ENCODE measurements around the gene RPH3AL.

RPH3AL gene

DNA sequence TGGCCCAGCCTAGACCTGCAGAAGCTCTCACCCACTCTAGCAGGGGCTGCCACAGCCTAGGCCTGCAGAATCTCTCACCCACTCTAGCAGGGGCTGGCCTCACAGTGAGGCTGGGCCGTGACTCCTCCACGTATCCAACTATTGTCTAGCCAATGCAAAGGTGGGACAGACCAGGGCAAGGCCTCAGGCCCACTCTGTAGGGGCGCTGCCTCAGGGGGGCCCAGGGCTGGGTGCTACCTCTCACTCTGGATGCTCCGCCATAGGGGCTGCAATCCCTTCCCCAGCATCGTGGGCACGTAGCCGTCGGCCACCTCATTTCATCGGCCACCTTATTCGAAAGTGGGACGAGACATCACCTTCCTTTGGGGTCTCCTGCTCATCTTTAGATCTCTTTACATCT, 51.7 kb downstream of the RPH3AL start:
- DNase-seq (ENCODE audit: low spot score) = no peak

DNA sequence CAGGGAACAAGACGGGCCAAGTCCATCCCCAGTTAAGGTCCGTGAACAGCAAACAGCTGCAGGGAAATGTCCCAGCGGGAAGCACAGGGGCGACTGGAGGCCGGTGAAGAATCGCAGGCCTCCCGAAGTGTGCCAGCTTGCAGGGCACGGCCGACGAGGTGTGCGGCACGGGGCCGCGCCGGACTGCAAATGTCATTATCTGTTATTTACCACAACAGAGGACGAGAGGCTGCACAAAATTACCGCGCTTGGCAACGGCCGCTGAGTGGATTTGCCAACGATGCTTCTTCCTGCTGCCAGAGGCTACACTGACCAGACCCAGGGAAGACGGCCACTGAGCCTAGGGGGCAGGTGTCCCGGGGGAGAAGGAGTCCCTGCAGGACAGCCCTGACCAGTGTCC, 53.1 kb downstream of the RPH3AL start:
- DNase-seq (ENCODE audit: low spot score) = no peak

DNA sequence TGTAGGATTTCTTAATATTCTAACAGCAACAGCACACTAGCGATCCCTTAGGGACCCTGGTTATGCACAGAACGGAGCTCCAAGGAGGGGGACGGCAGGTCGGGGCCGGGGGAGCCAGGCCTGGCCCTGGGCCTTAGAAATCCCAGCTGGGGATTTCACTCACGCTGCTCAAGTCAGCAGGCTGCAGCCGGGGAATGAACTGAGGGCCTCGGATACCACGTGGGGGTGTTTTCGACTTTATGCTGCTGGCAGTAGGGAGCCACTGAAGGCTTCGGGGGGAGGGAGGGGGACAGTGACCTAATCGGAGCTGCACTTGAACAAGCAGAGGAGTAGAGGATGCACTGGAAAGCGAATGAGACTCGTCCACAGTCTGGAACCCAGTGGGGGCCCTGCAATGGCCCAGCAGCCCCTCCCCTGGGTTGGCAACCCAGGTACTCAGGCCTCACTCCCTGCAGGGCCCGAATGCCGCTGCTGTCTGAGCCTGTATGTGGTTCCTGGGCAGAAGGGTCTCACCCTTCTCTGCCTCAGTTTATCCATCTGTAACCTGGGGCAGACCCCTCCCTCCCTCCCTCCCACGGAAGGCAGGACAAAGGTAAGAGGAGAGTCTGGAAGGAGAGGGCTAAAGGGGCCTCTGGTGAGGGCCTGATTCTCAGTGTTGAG, 53.7 kb downstream of the RPH3AL start:
- no peak for DNase-seq (ENCODE audit: low spot score)

DNA sequence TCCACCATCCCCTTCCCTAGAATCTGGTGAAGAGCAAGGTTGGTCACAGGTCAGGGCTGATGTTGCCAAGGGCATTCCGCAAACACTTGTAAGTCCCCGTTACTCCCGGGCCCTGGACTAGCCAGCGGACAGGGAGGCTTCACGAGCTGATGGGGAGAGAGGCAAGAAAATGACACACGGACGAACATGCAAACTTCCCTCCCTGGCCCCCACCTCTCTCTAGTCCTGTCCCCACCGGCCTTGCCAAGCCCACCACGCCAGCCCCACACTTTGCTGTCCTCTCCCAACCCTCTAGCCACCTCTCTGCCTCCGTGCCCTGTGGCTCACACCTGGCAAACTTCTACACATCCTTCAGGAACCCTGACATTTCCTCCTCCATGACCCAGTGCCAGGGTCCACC, 54.8 kb downstream of the RPH3AL start:
- no peak for DNase-seq (ENCODE audit: low spot score)

- DNase-seq (ENCODE audit: low spot score) = no peak
Observed at GRCh38 chr17:296906-297690, 55.5 kb downstream of the RPH3AL start.

DNA sequence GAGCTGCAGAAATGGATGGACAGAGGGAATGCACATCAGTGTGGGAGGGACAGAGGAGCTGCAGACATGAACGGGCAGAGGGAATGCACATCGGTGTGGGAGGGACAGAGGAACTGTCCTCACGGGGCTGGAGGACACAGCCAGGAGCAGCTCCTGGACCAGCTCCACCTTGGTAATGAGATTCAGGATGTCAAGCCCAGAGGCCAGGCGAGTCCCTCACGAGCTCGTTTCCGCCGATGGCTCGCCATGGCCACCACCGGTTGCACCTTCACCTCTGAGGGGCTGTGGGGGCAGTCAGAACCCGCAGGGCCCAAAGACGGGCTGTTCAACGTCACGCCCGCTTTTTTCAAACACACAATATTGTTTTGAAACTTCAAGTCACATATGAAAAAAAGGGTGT, 56.2 kb downstream of the RPH3AL start:
- DNase-seq (ENCODE audit: low spot score) = no peak

GRCh38 chr17:292531-293382, 59.9 kb downstream of the RPH3AL start:
- DNase-seq (ENCODE audit: low spot score) = no peak

DNA sequence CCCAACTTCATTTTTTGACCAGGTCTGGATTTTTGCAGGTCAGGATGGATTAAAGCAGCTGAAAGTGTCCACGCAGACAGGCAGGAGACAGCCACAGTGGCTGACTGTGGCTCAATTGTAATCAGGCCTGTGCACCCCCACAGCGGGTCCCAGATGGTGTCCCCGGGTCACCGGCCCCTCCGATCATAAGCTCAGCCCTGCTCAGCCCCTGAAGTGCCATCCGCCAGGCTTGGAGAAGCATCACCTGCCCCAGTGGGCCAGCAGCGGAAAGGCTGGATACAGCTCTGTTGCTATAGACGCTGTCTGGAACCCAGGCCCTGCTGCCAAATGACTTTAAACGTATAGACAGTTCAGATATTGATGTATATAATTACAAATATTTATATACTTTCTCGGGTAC, 60.6 kb downstream of the RPH3AL start:
- no peak for DNase-seq (ENCODE audit: low spot score)

GRCh38 chr17:291587-291986, 61.0 kb downstream of the RPH3AL start:
- DNase-seq (ENCODE audit: low spot score) = no peak

- DNase-seq (ENCODE audit: low spot score) = no peak
Observed at GRCh38 chr17:290626-291025, 62.0 kb downstream of the RPH3AL start.

- DNase-seq (ENCODE audit: low spot score) = no peak
Observed at GRCh38 chr17:290121-290521, 62.5 kb downstream of the RPH3AL start.

GRCh38 chr17:289409-289808, 63.2 kb downstream of the RPH3AL start:
- no peak for DNase-seq (ENCODE audit: low spot score)

DNA sequence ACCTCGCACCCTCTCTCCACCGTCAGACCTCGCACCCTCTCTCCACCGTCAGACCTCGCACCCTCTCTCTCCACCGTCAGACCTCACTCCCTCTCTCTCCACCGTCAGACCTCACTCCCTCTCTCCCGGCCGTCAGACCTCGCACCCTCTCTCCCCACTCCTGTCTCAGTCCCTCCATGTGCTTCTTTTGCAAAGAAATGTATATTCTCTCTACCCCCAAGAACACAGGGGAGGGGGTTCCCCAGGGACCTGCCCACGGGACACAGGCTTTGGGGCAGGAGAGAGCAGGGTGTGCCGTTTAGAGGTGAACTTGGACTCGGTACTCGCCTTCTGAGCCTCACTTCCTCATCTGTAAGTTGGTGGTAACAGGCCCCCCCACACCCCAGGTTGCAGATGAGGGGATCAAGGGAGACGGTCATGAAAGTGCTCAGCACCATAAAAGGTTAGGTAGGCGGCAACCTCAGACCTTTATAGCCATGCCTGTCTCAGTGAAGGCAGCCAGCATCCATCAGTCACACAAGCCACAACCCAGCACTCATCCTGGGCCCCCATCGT, 63.7 kb downstream of the RPH3AL start:
- DNase-seq (ENCODE audit: low spot score) = no peak

- DNase-seq (ENCODE audit: low spot score) = no peak
Observed at GRCh38 chr17:286571-286970, 66.0 kb downstream of the RPH3AL start.

- no peak for DNase-seq (ENCODE audit: low spot score)
Observed at GRCh38 chr17:285751-286422, 66.7 kb downstream of the RPH3AL start.

DNA sequence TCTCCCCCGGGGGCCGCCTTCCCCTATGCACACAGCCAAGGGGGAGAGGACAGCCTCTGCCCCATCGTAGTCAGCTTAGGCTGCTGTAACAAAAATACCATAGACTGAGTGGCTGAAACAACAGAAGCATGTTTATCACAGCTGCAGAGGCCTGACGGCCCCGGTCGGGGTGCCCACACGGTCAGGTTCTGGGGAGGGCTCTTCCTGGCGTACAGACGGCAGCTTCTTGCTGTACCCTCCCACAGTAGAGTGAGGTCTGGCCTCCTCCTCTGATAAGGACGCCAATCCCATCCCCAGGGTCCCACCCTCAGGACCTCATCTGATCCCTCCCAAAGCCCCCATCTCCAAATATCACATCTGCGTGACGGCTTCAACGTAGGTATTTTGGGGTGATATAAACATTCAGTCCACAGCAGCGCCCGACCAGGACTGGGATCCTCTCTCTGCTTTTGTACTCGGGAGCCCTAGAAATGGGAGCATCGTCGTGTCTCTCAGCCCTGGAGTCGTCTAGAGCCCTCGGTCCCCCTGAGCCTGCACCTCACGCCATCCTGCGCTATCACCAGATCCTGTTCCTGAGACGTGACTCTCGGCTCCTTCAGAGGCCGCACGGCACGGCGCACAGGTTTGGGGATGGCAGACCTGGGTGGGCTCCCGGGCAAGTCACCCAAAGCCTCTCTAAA, 67.8 kb downstream of the RPH3AL start:
- no peak for DNase-seq (ENCODE audit: low spot score)

GRCh38 chr17:283911-284675, 68.5 kb downstream of the RPH3AL start:
- DNase-seq (ENCODE audit: low spot score) = no peak

- no peak for DNase-seq (ENCODE audit: low spot score)
Observed at GRCh38 chr17:282912-283882, 69.4 kb downstream of the RPH3AL start.
